ENCODE data around the gene ADAMTS2. TPM values are rescaled to one million over a fixed set of nuclear protein-coding genes. Genes with fewer than 3 reads are reported as not detected.

The ADAMTS2 gene
- total and polyA plus RNA-seq, 2 experiments from 2014 or later, result 1.6 to 8.1 TPM

DNA sequence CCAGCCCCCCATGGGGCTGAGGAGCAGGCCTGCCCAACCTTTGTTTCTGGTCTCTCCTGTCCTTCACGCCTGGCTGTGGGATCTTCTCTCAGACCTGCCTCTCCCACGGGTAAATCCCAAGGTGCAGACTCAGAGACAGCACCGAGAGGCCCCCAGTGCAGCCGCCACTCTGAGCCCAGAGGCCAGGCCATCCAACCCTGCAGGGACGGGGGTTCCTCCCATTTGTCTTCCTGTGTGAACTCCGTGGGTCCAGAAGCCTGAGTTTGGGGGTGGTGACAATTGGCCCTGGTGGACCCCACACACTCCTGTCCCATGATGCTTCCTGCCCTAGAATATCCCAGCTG is 123.4 kb downstream of the ADAMTS2 start:
- H3K27ac ChIP-seq (ENCODE audit: low read depth), result no peak overlapping the region
- ATAC-seq, result no peak
- no peak for TF ChIP-seq EZH2 (IDR thresholded peaks at IDR 0.05; ENCODE audit: low read depth, unreplicated experiment)
- TF ChIP-seq, protein P1, sequence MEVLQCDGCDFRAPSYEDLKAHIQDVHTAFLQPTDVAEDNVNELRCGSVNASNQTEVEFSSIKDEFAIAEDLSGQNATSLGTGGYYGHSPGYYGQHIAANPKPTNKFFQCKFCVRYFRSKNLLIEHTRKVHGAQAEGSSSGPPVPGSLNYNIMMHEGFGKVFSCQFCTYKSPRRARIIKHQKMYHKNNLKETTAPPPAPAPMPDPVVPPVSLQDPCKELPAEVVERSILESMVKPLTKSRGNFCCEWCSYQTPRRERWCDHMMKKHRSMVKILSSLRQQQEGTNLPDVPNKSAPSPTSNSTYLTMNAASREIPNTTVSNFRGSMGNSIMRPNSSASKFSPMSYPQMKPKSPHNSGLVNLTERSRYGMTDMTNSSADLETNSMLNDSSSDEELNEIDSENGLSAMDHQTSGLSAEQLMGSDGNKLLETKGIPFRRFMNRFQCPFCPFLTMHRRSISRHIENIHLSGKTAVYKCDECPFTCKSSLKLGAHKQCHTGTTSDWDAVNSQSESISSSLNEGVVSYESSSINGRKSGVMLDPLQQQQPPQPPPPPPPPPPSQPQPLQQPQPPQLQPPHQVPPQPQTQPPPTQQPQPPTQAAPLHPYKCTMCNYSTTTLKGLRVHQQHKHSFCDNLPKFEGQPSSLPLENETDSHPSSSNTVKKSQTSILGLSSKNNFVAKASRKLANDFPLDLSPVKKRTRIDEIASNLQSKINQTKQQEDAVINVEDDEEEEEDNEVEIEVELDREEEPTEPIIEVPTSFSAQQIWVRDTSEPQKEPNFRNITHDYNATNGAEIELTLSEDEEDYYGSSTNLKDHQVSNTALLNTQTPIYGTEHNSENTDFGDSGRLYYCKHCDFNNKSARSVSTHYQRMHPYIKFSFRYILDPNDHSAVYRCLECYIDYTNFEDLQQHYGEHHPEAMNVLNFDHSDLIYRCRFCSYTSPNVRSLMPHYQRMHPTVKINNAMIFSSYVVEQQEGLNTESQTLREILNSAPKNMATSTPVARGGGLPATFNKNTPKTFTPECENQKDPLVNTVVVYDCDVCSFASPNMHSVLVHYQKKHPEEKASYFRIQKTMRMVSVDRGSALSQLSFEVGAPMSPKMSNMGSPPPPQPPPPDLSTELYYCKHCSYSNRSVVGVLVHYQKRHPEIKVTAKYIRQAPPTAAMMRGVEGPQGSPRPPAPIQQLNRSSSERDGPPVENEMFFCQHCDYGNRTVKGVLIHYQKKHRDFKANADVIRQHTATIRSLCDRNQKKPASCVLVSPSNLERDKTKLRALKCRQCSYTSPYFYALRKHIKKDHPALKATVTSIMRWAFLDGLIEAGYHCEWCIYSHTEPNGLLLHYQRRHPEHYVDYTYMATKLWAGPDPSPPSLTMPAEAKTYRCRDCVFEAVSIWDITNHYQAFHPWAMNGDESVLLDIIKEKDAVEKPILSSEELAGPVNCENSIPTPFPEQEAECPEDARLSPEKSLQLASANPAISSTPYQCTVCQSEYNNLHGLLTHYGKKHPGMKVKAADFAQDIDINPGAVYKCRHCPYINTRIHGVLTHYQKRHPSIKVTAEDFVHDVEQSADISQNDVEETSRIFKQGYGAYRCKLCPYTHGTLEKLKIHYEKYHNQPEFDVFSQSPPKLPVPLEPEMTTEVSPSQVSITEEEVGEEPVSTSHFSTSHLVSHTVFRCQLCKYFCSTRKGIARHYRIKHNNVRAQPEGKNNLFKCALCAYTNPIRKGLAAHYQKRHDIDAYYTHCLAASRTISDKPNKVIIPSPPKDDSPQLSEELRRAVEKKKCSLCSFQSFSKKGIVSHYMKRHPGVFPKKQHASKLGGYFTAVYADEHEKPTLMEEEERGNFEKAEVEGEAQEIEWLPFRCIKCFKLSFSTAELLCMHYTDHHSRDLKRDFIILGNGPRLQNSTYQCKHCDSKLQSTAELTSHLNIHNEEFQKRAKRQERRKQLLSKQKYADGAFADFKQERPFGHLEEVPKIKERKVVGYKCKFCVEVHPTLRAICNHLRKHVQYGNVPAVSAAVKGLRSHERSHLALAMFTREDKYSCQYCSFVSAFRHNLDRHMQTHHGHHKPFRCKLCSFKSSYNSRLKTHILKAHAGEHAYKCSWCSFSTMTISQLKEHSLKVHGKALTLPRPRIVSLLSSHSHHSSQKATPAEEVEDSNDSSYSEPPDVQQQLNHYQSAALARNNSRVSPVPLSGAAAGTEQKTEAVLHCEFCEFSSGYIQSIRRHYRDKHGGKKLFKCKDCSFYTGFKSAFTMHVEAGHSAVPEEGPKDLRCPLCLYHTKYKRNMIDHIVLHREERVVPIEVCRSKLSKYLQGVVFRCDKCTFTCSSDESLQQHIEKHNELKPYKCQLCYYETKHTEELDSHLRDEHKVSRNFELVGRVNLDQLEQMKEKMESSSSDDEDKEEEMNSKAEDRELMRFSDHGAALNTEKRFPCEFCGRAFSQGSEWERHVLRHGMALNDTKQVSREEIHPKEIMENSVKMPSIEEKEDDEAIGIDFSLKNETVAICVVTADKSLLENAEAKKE (CRISPR knock-in tag; IDR thresholded peaks at IDR 0.05), result no peak
- no peak for TF ChIP-seq JUNB (IDR thresholded peaks at IDR 0.05; ENCODE audit: unreplicated experiment)
- TF ChIP-seq CTCF (conservative IDR thresholded peaks at IDR 0.05; ENCODE audit: low read depth in 2 of 2), result no peak
- no peak for TF ChIP-seq EZH2phosphoT487 (IDR thresholded peaks at IDR 0.05; ENCODE audit: unreplicated experiment)
- TF ChIP-seq ETS1 (IDR thresholded peaks at IDR 0.05), result no peak
- TF ChIP-seq CREB1 (CRISPR knock-in tag; IDR thresholded peaks at IDR 0.05; ENCODE audit: low read depth), result no peak
- TF ChIP-seq POLR2AphosphoS5 (IDR thresholded peaks at IDR 0.05; ENCODE audit: low read depth), result no peak
- no peak for TF ChIP-seq STAT1 (IDR thresholded peaks at IDR 0.05; ENCODE audit: unreplicated experiment)
- no peak for TF ChIP-seq ZNF331 (CRISPR knock-in tag; IDR thresholded peaks at IDR 0.05; ENCODE audit: low read depth)
- no peak for TF ChIP-seq ZNF114 (CRISPR knock-in tag; IDR thresholded peaks at IDR 0.05)
- TF ChIP-seq REST (IDR thresholded peaks at IDR 0.05; ENCODE audit: unreplicated experiment), result no peak
- TF ChIP-seq NANOG (IDR thresholded peaks at IDR 0.05; ENCODE audit: borderline replicate concordance), result no peak
- no peak overlapping the region for H3K4me3 Mint-ChIP-seq
- H3K4me2 ChIP-seq, result no peak overlapping the region
- H2AFZ ChIP-seq, result no peak overlapping the region
- no peaks in the 10 kb centered on the region for H3K79me2 ChIP-seq (replicated peaks; ENCODE audit: insufficient read depth)
- H3K4me1 ChIP-seq (ENCODE audit: insufficient read depth), result no peaks in the 10 kb centered on the region
- no peaks in the 10 kb centered on the region for H4K20me1 ChIP-seq (replicated peaks; ENCODE audit: insufficient read depth)
- H3K27ac Mint-ChIP-seq, result peak overlapping the region; percentile 56; the same call in 1 of the 2 replicates
- no peak overlapping the region for H3K4me3 ChIP-seq
- H3F3A ChIP-seq (replicated peaks; ENCODE audit: low read depth), result 0 out of 2 replicates have a peak, but pooled peaks cover 4% of the 10 kb centered on the region
- no peak for DNase-seq (ENCODE audit: low spot score)
- peaks cover 26% of the 10 kb centered on the region for H3K36me3 Mint-ChIP-seq (ENCODE audit: low read depth)
- no peaks in the 10 kb centered on the region for H3K9me2 ChIP-seq (ENCODE audit: insufficient read depth)
- peaks cover 13% of the 10 kb centered on the region for H3K27me3 Mint-ChIP-seq (ENCODE audit: insufficient read depth, low read depth, poor library complexity)
- no peaks in the 10 kb centered on the region for H3K27me3 ChIP-seq (ENCODE audit: insufficient read depth)
- H3K9me3 Mint-ChIP-seq, result peaks cover 37% of the 10 kb centered on the region
- no peaks in the 10 kb centered on the region for H3K36me3 ChIP-seq (ENCODE audit: insufficient read depth)
- H3K4me1 Mint-ChIP-seq, result peaks cover 6% of the 10 kb centered on the region; the same call in 2 of the 3 replicates

Data from GM23338 (cell line).